ENCODE measurements around the gene FAM120A.

FAM120A gene

GRCh38 chr9:93567271-93567959 is 115.9 kb downstream of the FAM120A start:
- no peak for DNase-seq (ENCODE audit: insufficient read length, low spot score)
- TF ChIP-seq SPI1 (IDR thresholded peaks at IDR 0.05; ENCODE audit: low read depth, low read length) (no peak), POLR2AphosphoS5 (IDR thresholded peaks at IDR 0.05; ENCODE audit: low read depth, low read length) (0 out of 2 replicates have a peak, but pooled peaks have one; percentile 27), POLR2A (IDR thresholded peaks at IDR 0.05; ENCODE audit: low read depth, low read length) (peak; percentile 52; the same call in 1 of the 2 replicates), POU2F2 (IDR thresholded peaks at IDR 0.05; ENCODE audit: low read depth, low read length) (no peak)
- peak; percentile 59 for FAIRE-seq

GRCh38 chr9:93568169-93568568 is 116.7 kb downstream of the FAM120A start:
- DNase-seq (ENCODE audit: insufficient read length, low spot score) (no peak), FAIRE-seq (no peak)
- TF ChIP-seq SPI1 (IDR thresholded peaks at IDR 0.05; ENCODE audit: low read depth, low read length) (no peak), TAF1 (IDR thresholded peaks at IDR 0.05; ENCODE audit: low read depth, low read length) (no peak), POLR2AphosphoS5 (IDR thresholded peaks at IDR 0.05; ENCODE audit: low read depth, low read length) (no peak), PAX5 (IDR thresholded peaks at IDR 0.05; ENCODE audit: insufficient read depth, low read length, severe bottlenecking) (no peak), POLR2A (IDR thresholded peaks at IDR 0.05; ENCODE audit: low read depth, low read length) (no peak), POU2F2 (IDR thresholded peaks at IDR 0.05; ENCODE audit: low read depth, low read length) (no peak)

GRCh38 chr9:93569621-93570174 is 118.2 kb downstream of the FAM120A start:
- no peak for FAIRE-seq
- TF ChIP-seq SPI1 (IDR thresholded peaks at IDR 0.05; ENCODE audit: low read depth, low read length) (no peak), POLR2A (IDR thresholded peaks at IDR 0.05; ENCODE audit: low read depth, low read length) (no peak), TAF1 (IDR thresholded peaks at IDR 0.05; ENCODE audit: low read depth, low read length) (no peak), POU2F2 (IDR thresholded peaks at IDR 0.05; ENCODE audit: low read depth, low read length) (no peak), PAX5 (IDR thresholded peaks at IDR 0.05; ENCODE audit: insufficient read depth, low read length, severe bottlenecking) (no peak), POLR2AphosphoS5 (IDR thresholded peaks at IDR 0.05; ENCODE audit: low read depth, low read length) (no peak)

GRCh38 chr9:93572221-93572620 is 120.7 kb downstream of the FAM120A start:
- FAIRE-seq, result no peak
- no peak for DNase-seq (ENCODE audit: insufficient read length, low spot score)
- no peak for TF ChIP-seq POLR2AphosphoS5 (IDR thresholded peaks at IDR 0.05; ENCODE audit: low read depth, low read length)
- no peak for TF ChIP-seq POU2F2 (IDR thresholded peaks at IDR 0.05; ENCODE audit: low read depth, low read length)
- no peak for TF ChIP-seq TAF1 (IDR thresholded peaks at IDR 0.05; ENCODE audit: low read depth, low read length)
- no peak for TF ChIP-seq PAX5 (IDR thresholded peaks at IDR 0.05; ENCODE audit: insufficient read depth, low read length, severe bottlenecking)
- TF ChIP-seq SPI1 (IDR thresholded peaks at IDR 0.05; ENCODE audit: low read depth, low read length), result no peak
- TF ChIP-seq POLR2A (IDR thresholded peaks at IDR 0.05; ENCODE audit: low read depth, low read length), result no peak

More at GRCh38 chr9:93569621-93570174, 118.2 kb downstream of the FAM120A start:
- no peak for DNase-seq (ENCODE audit: insufficient read length, low spot score)

- no peak for DNase-seq (ENCODE audit: insufficient read length, low spot score)
- FAIRE-seq, result no peak
- TF ChIP-seq PAX5 (IDR thresholded peaks at IDR 0.05; ENCODE audit: insufficient read depth, low read length, severe bottlenecking) (no peak), SPI1 (IDR thresholded peaks at IDR 0.05; ENCODE audit: low read depth, low read length) (no peak), POU2F2 (IDR thresholded peaks at IDR 0.05; ENCODE audit: low read depth, low read length) (no peak), POLR2AphosphoS5 (IDR thresholded peaks at IDR 0.05; ENCODE audit: low read depth, low read length) (no peak), TAF1 (IDR thresholded peaks at IDR 0.05; ENCODE audit: low read depth, low read length) (no peak), POLR2A (IDR thresholded peaks at IDR 0.05; ENCODE audit: low read depth, low read length) (no peak)
Measured at GRCh38 chr9:93572636-93573515, 121.4 kb downstream of the FAM120A start.

GRCh38 chr9:93573516-93573828 is 122.0 kb downstream of the FAM120A start:
- FAIRE-seq (no peak), DNase-seq (ENCODE audit: insufficient read length, low spot score) (no peak)

GRCh38 chr9:93574091-93574899 is 122.8 kb downstream of the FAM120A start:
- TF ChIP-seq PAX5 (IDR thresholded peaks at IDR 0.05; ENCODE audit: insufficient read depth, low read length, severe bottlenecking) (no peak), POU2F2 (IDR thresholded peaks at IDR 0.05; ENCODE audit: low read depth, low read length) (no peak), POLR2A (IDR thresholded peaks at IDR 0.05; ENCODE audit: low read depth, low read length) (no peak), SPI1 (IDR thresholded peaks at IDR 0.05; ENCODE audit: low read depth, low read length) (no peak), POLR2AphosphoS5 (IDR thresholded peaks at IDR 0.05; ENCODE audit: low read depth, low read length) (no peak), TAF1 (IDR thresholded peaks at IDR 0.05; ENCODE audit: low read depth, low read length) (no peak)
- FAIRE-seq (peak; percentile 23), DNase-seq (ENCODE audit: insufficient read length, low spot score) (no peak)

More at GRCh38 chr9:93573516-93573828, 122.0 kb downstream of the FAM120A start:
- TF ChIP-seq TAF1 (IDR thresholded peaks at IDR 0.05; ENCODE audit: low read depth, low read length) (no peak), PAX5 (IDR thresholded peaks at IDR 0.05; ENCODE audit: insufficient read depth, low read length, severe bottlenecking) (no peak), POLR2A (IDR thresholded peaks at IDR 0.05; ENCODE audit: low read depth, low read length) (no peak), SPI1 (IDR thresholded peaks at IDR 0.05; ENCODE audit: low read depth, low read length) (no peak), POU2F2 (IDR thresholded peaks at IDR 0.05; ENCODE audit: low read depth, low read length) (no peak), POLR2AphosphoS5 (IDR thresholded peaks at IDR 0.05; ENCODE audit: low read depth, low read length) (no peak)

GRCh38 chr9:93574900-93575795 is 123.7 kb downstream of the FAM120A start:
- TF ChIP-seq PAX5 (IDR thresholded peaks at IDR 0.05; ENCODE audit: insufficient read depth, low read length, severe bottlenecking) (no peak), TAF1 (IDR thresholded peaks at IDR 0.05; ENCODE audit: low read depth, low read length) (no peak), POU2F2 (IDR thresholded peaks at IDR 0.05; ENCODE audit: low read depth, low read length) (no peak), POLR2AphosphoS5 (IDR thresholded peaks at IDR 0.05; ENCODE audit: low read depth, low read length) (no peak), POLR2A (IDR thresholded peaks at IDR 0.05; ENCODE audit: low read depth, low read length) (no peak), SPI1 (IDR thresholded peaks at IDR 0.05; ENCODE audit: low read depth, low read length) (no peak)
- FAIRE-seq (peak; percentile 57), DNase-seq (ENCODE audit: insufficient read length, low spot score) (no peak)

Measured in GM12891 (cell line).